GM13977 (cell line): Measurements from ENCODE around the gene LRRC71.

Source experiments
- DNase-seq: peaks from one replicate; pipeline ENCODE4 v3.0.0; 2012; ENCODE audit warnings: low spot score
- CTCF ChIP-seq: IDR thresholded peaks from 2 replicates; pipeline ENCODE4 v1.5.1; 2012; ENCODE audit warnings: mild to moderate bottlenecking, control low read depth; ENCODE audit not compliant: insufficient read depth; ENCODE audit errors: extremely low read depth, missing control alignments
- in situ Hi-C: fragments of 300-500 bp; cut with MboI; formaldehyde crosslinking; loops from one replicate; pipeline ENCODE4 v1.12.0; 2022; ENCODE audit warnings: low sequenced_read_pairs, low pct_unique_long_range_greater_than_20kb, mixed read lengths, inconsistent platforms; ENCODE audit not compliant: unreplicated experiment

LRRC71 gene

GRCh38 chr1:156931211-156931952 lies 10.9 kb downstream of the LRRC71 start:
- no peak for DNase-seq
- no peak for TF ChIP-seq CTCF
- in situ Hi-C loops: no loop called here

- TF ChIP-seq CTCF: no peak
- no peak for DNase-seq
- in situ Hi-C loops: no loop called here
Measured at GRCh38 chr1:156931974-156932710, 11.7 kb downstream of the LRRC71 start.

GRCh38 chr1:156933136-156933535 lies 12.7 kb downstream of the LRRC71 start:
- in situ Hi-C loops: no loop called here
- TF ChIP-seq CTCF: no peak
- DNase-seq: no peak

- no peak for TF ChIP-seq CTCF
- no peak for DNase-seq
- in situ Hi-C loops: no loop called here
Measured at GRCh38 chr1:156935505-156936128, 15.2 kb downstream of the LRRC71 start.

- TF ChIP-seq CTCF: no peak
- DNase-seq: no peak
Measured at GRCh38 chr1:156936191-156936590, 15.8 kb downstream of the LRRC71 start.

GRCh38 chr1:156936721-156937220 lies 16.3 kb downstream of the LRRC71 start:
- in situ Hi-C loops: no loop called here

More at GRCh38 chr1:156936191-156936590, 15.8 kb downstream of the LRRC71 start:
- in situ Hi-C loops: no loop called here

More at GRCh38 chr1:156936721-156937220, 16.3 kb downstream of the LRRC71 start:
- no peak for DNase-seq
- TF ChIP-seq CTCF: no peak
